Keratinocyte (primary cell): ENCODE data around the gene GPANK1. TPM values are rescaled to one million over a fixed set of nuclear protein-coding genes. Genes with fewer than 3 reads are reported as not detected.

Experiments used
- DNase-seq: peaks from one replicate; pipeline ENCODE4 v3.0.0-alpha.2; 2011; ENCODE audit warnings: low read depth, missing footprints, low spot score
- FAIRE-seq: peaks from 2 replicates; lab custom pipeline; 2011; peaks lifted over from hg19 to GRCh38; lab: Jason Lieb, UNC
- H2AFZ ChIP-seq: 2 replicates; pipeline ENCODE4 v1.6.0; 2012; ENCODE audit warnings: low read length, control low read depth, inconsistent platforms; ENCODE audit not compliant: control insufficient read depth
- H3K27ac ChIP-seq: 2 replicates; pipeline ENCODE4 v1.5.1; 2011; ENCODE audit warnings: low read length; ENCODE audit not compliant: control insufficient read depth, insufficient read depth
- H3K27me3 ChIP-seq: 3 replicates; pipeline ENCODE4 v1.6.0; 2011; ENCODE audit warnings: low read length; ENCODE audit not compliant: control insufficient read depth, insufficient read depth; ENCODE audit errors: extremely low read depth
- H3K36me3 ChIP-seq, 2 experiments: 2 replicates in 1 of 2; 3 replicates in 1 of 2; pipeline ENCODE4 v1.5.1; 2011; ENCODE audit warnings: low read length in 2 of 2, mild to moderate bottlenecking in 1 of 2; ENCODE audit not compliant: control insufficient read depth in 2 of 2, insufficient read depth in 2 of 2; ENCODE audit errors: extremely low read depth in 1 of 2
- H3K4me1 ChIP-seq: 3 replicates; pipeline ENCODE4 v1.5.1; 2011; ENCODE audit warnings: low read length; ENCODE audit not compliant: control insufficient read depth, insufficient read depth; ENCODE audit errors: extremely low read depth
- H3K4me2 ChIP-seq: 3 replicates; pipeline ENCODE4 v1.6.0; 2011; ENCODE audit warnings: low read depth, low read length; ENCODE audit not compliant: control insufficient read depth, insufficient read depth; ENCODE audit errors: extremely low read depth
- H3K4me3 ChIP-seq, 3 experiments: fragments of 200-600 bp in 1 of 3; sonication (generic) in 1 of 3; 2 replicates in 2 of 3; 3 replicates in 1 of 3; pipeline ENCODE4 v1.5.1; 2011 to 2016; ENCODE audit warnings: low read length in 3 of 3, mild to moderate bottlenecking in 3 of 3, control low read depth in 2 of 3, inconsistent platforms in 1 of 3, low read depth in 1 of 3, mixed read lengths in 1 of 3, mixed run types in 1 of 3, moderate library complexity in 1 of 3; ENCODE audit not compliant: control insufficient read depth in 2 of 3, insufficient read depth in 2 of 3; ENCODE audit errors: extremely low read depth in 1 of 3
- H3K79me2 ChIP-seq: 2 replicates; pipeline ENCODE4 v1.6.0; 2012; ENCODE audit warnings: low read length; ENCODE audit not compliant: control insufficient read depth, insufficient read depth
- H3K9ac ChIP-seq: 3 replicates; pipeline ENCODE4 v1.6.0; 2011; ENCODE audit warnings: low read length; ENCODE audit not compliant: control insufficient read depth, insufficient read depth; ENCODE audit errors: extremely low read depth
- H3K9me1 ChIP-seq: 3 replicates; pipeline ENCODE4 v1.6.0; 2011; ENCODE audit warnings: low read length; ENCODE audit not compliant: control insufficient read depth, insufficient read depth; ENCODE audit errors: extremely low read depth
- H3K9me3 ChIP-seq: 2 replicates; pipeline ENCODE4 v1.5.1; 2012; ENCODE audit warnings: low read depth, low read length; ENCODE audit not compliant: control insufficient read depth
- H4K20me1 ChIP-seq: 3 replicates; pipeline ENCODE4 v1.6.0; 2011; ENCODE audit warnings: low read length; ENCODE audit not compliant: control insufficient read depth, insufficient read depth; ENCODE audit errors: extremely low read depth
- CTCF ChIP-seq, 3 experiments: IDR thresholded peaks in 1 of 3; conservative IDR thresholded peaks in 1 of 3; optimal IDR thresholded peaks in 1 of 3; 2 replicates in 2 of 3; 3 replicates in 1 of 3; pipeline versions ENCODE3 to v1.5.1; 2011; ENCODE audit warnings: low read length in 3 of 3, mild to moderate bottlenecking in 3 of 3, moderate library complexity in 2 of 3, control low read depth in 1 of 3, inconsistent platforms in 1 of 3; ENCODE audit not compliant: insufficient read depth in 2 of 3; ENCODE audit errors: extremely low read depth in 1 of 3
- EZH2 ChIP-seq: IDR thresholded peaks from one replicate; pipeline ENCODE4 v1.6.1; 2012; ENCODE audit warnings: inconsistent platforms, mild to moderate bottlenecking, low read length, moderate library complexity
- dilution Hi-C: fragments of 300-500 bp; cut with MboI; formaldehyde crosslinking; loops from one replicate; pipeline ENCODE4 v1.7.0; 2020; ENCODE audit warnings: low sequenced_read_pairs; ENCODE audit not compliant: extremely low pct_ligation_motif_present
- polyA plus RNA-seq, 5 experiments: library from polyadenylated mRNA; depleted of rRNA in 3 of 5; stranded (reverse) in 3 of 5; stranded (forward) in 1 of 5; unstranded in 1 of 5; fragments of >200 nt; gene quantifications; 1 replicate in 1 of 5; 2 replicates in 3 of 5; 3 replicates in 1 of 5; pipeline versions ENCODE4 v1.2.1 to v1.2.3, GENCODE V29; 2011 to 2012; ENCODE audit warnings: missing spikeins in 2 of 5, low read depth in 1 of 5, low replicate concordance in 1 of 5

The GPANK1 gene
- polyA plus RNA-seq, 1 donor (not counting 4 experiments of a cell fraction or from before 2014, with no cell fraction given): 10.0 TPM

DNA sequence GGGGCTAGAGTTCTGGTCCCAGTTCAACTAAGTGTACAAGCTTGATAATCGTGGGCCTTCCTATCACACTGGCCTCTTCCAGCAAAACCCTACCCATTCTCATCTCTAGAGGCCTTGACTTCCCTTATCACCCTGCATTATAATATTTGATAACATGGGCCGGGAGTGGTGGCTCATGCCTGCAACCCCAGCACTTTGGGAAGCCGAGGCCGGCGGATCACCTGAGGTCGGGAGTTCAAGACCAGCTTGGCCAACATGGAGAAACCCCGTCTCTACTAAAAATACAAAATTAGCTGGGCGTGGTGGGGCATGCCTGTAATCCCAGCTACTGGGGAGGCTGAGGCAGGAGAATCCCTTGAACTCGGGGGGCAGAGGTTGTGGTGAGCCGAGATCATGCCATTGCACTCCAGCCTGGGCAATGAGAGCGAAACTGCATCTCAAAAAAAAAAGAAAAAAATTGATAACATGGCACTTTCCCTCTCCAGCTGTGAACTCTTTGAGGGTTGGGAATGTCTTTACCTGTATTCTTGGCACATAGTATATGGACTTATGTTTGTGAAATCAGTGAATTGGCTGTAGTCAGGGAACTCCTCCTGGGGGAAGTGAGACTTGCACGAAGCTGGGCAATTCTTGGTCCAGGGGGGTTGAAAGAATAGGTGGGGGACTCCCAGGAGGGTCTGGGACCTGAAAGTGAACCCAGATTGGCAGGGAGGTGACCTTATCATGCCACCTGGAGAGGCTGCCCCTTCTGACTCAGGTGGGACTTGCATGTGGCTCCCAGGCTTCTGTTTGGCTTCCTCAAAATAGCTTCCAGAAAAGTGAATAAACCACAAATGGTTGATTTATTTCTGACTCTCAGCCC is 3.3 kb downstream of the GPANK1 start:
- peak overlapping the region in 1 of 3 experiments; percentile 89 for H3K4me3 ChIP-seq

DNA sequence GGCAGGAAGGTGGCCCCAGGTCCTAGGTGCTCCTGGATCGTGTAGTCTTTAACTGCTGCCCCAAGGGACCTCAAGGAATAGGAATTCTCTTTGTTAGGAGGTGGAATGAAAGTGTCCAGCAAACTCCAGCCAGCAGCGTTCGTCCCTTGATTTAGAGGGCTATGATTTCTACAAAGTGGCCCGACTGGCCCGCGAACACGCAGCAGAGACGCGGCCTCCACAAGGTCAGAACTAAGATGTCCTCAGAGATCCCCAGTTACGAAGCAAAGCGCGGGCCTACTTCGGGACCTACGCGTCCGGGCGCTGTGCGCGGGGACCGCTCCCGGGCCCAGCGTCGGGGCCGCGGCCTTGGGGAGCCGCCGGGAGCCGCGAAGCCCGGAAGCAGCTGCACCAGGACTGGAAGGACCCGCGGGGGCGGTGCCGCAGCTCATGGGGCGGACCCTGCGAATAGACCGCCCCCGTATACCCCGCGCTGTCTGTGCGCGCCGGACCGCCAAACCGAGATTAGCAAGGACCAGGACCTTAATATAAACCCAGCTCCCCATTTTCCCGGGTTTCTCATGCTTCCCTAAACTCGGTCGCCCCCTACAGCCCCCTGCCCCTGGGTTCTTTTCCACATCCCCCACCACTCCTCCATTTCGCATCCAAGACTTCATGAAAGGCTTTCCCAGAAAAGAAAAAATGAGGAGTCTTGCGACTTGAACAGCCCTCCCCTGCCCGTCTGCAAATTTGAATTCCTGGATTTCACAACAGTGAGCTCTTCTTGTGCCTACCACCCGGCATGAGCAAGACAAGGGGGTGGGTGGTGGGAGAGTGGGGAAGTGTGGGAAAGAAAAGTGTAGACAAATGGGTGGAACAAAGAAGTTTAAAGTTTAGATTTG is 4.2 kb downstream of the GPANK1 start, which contains the start of gene C6orf47:
Gene C6orf47, minus strand, starts transcription at position 398 of the 881 bp plus-strand sequence. CDS start 831 bp downstream, outside the sequence.
- peaks cover 31% of the 10 kb centered on the region for H3K79me2 ChIP-seq

More for the DNA sequence above, 3.3 kb downstream of the GPANK1 start:
- H2AFZ ChIP-seq: no peak overlapping the region
- H3K4me2 ChIP-seq: peak overlapping the region; percentile 96
- no peaks in the 10 kb centered on the region for H3K9me1 ChIP-seq
- FAIRE-seq (no peak), DNase-seq (no peak)
- no peaks in the 10 kb centered on the region for H4K20me1 ChIP-seq
- H3K79me2 ChIP-seq: peaks cover 36% of the 10 kb centered on the region
- peaks cover 8% of the 10 kb centered on the region in 2 experiments for H3K36me3 ChIP-seq
- no peak for TF ChIP-seq CTCF (optimal IDR thresholded peaks at IDR 0.05 in 1 of 3, IDR thresholded peaks at IDR 0.05 in 1 of 3, conservative IDR thresholded peaks at IDR 0.05 in 1 of 3; ENCODE audit: extremely low read depth in 1 of 3, insufficient read depth in 2 of 3, low read length in 3 of 3)
- no peak for TF ChIP-seq EZH2
- no peaks in the 10 kb centered on the region for H3K27me3 ChIP-seq
- dilution Hi-C loops: no loop called here
- H3K27ac ChIP-seq: peak overlapping the region; percentile 77
- peaks cover 42% of the 10 kb centered on the region for H3K4me1 ChIP-seq
- no peak overlapping the region for H3K9ac ChIP-seq
- no peaks in the 10 kb centered on the region for H3K9me3 ChIP-seq

More for the DNA sequence above, 4.2 kb downstream of the GPANK1 start, which contains the start of gene C6orf47:
- dilution Hi-C loops: no loop called here
- Histone ChIP-seq H3K9me1 (no peaks in the 10 kb centered on the region), H3K4me3 (peak within 1 kb of the TSS; percentile 46 to 97 (median 89)), H4K20me1 (no peaks in the 10 kb centered on the region), H2AFZ (peak within 1 kb of the TSS; percentile 28), H3K27me3 (no peaks in the 10 kb centered on the region), H3K36me3 (peaks cover 8 to 10% of the 10 kb centered on the region in 2 experiments), H3K27ac (peak within 1 kb of the TSS; percentile 77), H3K4me1 (peaks cover 42% of the 10 kb centered on the region), H3K9me3 (no peaks in the 10 kb centered on the region), H3K4me2 (peak within 1 kb of the TSS; percentile 96), H3K9ac (peak within 1 kb of the TSS; percentile 75)
- FAIRE-seq (no peak), DNase-seq (no peak)
- TF ChIP-seq CTCF (optimal IDR thresholded peaks at IDR 0.05 in 1 of 3, IDR thresholded peaks at IDR 0.05 in 1 of 3, conservative IDR thresholded peaks at IDR 0.05 in 1 of 3; ENCODE audit: extremely low read depth in 1 of 3, insufficient read depth in 2 of 3, low read length in 3 of 3) (no peak), EZH2 (no peak)
